Right lobe of liver (tissue), 6 donors: ENCODE results near the gene CIAO3. TPM values are rescaled to one million over a fixed set of nuclear protein-coding genes. Genes with fewer than 3 reads are reported as not detected.

Experiments used
- ATAC-seq, 4 donors: fragments of 200-7000 bp; cut with Tn5 transposase; one replicate each; pipeline ENCODE4 v1.9.1; 2020; ENCODE audit warnings: mild to moderate bottlenecking in 4 of 4, moderate library complexity in 4 of 4
- DNase-seq, 3 donors: peaks; one replicate each; pipeline ENCODE4 v3.0.0-alpha.2; 2020
- H3K27ac ChIP-seq, 3 donors: fragments of 200-600 bp; one replicate each; pipeline ENCODE4 v1.8.0; 2022
- H3K27me3 ChIP-seq, 2 donors: fragments of 200-600 bp; one replicate each; pipeline ENCODE4 v1.8.0; 2022
- H3K36me3 ChIP-seq, 4 donors: fragments of 200-600 bp; sonication (generic) in 1 of 4; one replicate each; pipeline versions ENCODE4 v1.5.1 to v1.8.0; 2017 to 2022; ENCODE audit warnings: control low read depth in 1 of 4
- H3K4me1 ChIP-seq, 4 donors: fragments of 200-600 bp; sonication (generic) in 1 of 4; one replicate each; pipeline versions ENCODE4 v1.5.1 to v1.8.0; 2017 to 2022; ENCODE audit warnings: control low read depth in 1 of 4
- H3K4me3 ChIP-seq, 3 donors: fragments of 200-600 bp; one replicate each; pipeline ENCODE4 v1.8.0; 2022
- H3K9me3 ChIP-seq, 4 donors: fragments of 200-600 bp; sonication (generic) in 1 of 4; one replicate each; pipeline versions ENCODE4 v1.5.1 to v1.8.0; 2017 to 2022; ENCODE audit warnings: control low read depth in 1 of 4
- CTCF ChIP-seq, 4 donors: fragments of 200-600 bp in 3 of 4; fragments of 450-650 bp in 1 of 4; IDR thresholded peaks; one replicate each; pipeline versions ENCODE4 v1.5.1 to v1.8.0; 2016 to 2022; ENCODE audit warnings: antibody characterized with exemption in 4 of 4, mild to moderate bottlenecking in 2 of 4
- POLR2A ChIP-seq: fragments of 450-650 bp; IDR thresholded peaks from one replicate; pipeline ENCODE4 v1.6.1; 2017; ENCODE audit warnings: antibody characterized with exemption, mild to moderate bottlenecking
- WGBS: methylation state at CpG from one replicate; pipeline ENCODE4 v1.1.6; 2018; ENCODE audit warnings: low coverage, low lambda C conversion rate; ENCODE audit not compliant: insufficient coverage; ENCODE audit errors: missing lambda C conversion rate; 5-methylcytosine and 5-hydroxymethylcytosine counted together
- intact Hi-C, 2 donors: fragments of 100-400 bp; cut with DNase I; formaldehyde crosslinking; loops; one replicate each; pipeline versions ENCODE4 v1.11.2 to v1.14.1; 2022
- total RNA-seq, 6 experiments: library from RNA; depleted of rRNA in 2 of 6; stranded (reverse); fragments of >200 nt in 2 of 6; fragmentation: NEBNext Ultra II Directional in 3 of 6; extraction: Animal tissue kit (Norgen Biotek cat#: 25700) in 3 of 6; gene quantifications; one replicate each; pipeline versions ENCODE4 v1.1.0 to v1.2.4, GENCODE V29; 2016 to 2023
- donor health status: DM: no; HTN: yes; CAD: no.
- donor health status: DM: no; HTN: no; CAD: no.
- donor health status: DM: no; HTN: no; CAD: no.
- donor health status: DM: no; HTN: yes; CAD: no.
- donor health status: DM: no; HTN: yes; CAD: no.

Gene CIAO3
- total RNA-seq, 6 experiments from 2014 or later = 11.9 to 26.1 (median 17.3) TPM

GRCh38 chr16:787978-788398 is 47.2 kb upstream of the CIAO3 start, which contains the start of gene RPUSD1:
TSS of gene RPUSD1 (minus strand) at chr16:788381. CDS start at chr16:787737, 644 bp downstream.
- H3K36me3 ChIP-seq = no peaks in the 10 kb centered on the region
- ATAC-seq (peak in 1 of 4 donors; percentile 3), DNase-seq (no peak)
- H3K4me1 ChIP-seq = peaks cover 0 to 13% (median 0%) of the 10 kb centered on the region in 4 donors
- WGBS = no CpG with 5 or more reads among the region's 45 CpGs
- TF ChIP-seq POLR2A (peak; percentile 11), CTCF (IDR thresholded peaks at IDR 0.05) (no peak)
- H3K9me3 ChIP-seq = no peaks in the 10 kb centered on the region
- peak within 1 kb of the TSS in 1 of 3 donors; percentile 13 for H3K27ac ChIP-seq
- H3K27me3 ChIP-seq = no peaks in the 10 kb centered on the region
- intact Hi-C loops = loop anchor here in 1 of 2 donors (5.0 kb wide), 1 partner anchor 76 kb away; no protein-coding TSS in a partner anchor
- peak within 1 kb of the TSS; percentile 89 to 99 (median 92) for H3K4me3 ChIP-seq

- 20% methylated on average over 1 of the region's 47 CpGs for WGBS
- no peaks in the 10 kb centered on the region for H3K36me3 ChIP-seq
- H3K27ac ChIP-seq = peak overlapping the region in 1 of 3 donors; percentile 13
- intact Hi-C loops = loop anchor here in 1 of 2 donors (5.0 kb wide), 1 partner anchor 75 kb away; no protein-coding TSS in a partner anchor
- peak overlapping the region; percentile 89 to 99 (median 92) for H3K4me3 ChIP-seq
- no peak for ATAC-seq
- H3K9me3 ChIP-seq = no peaks in the 10 kb centered on the region
- peaks cover 0 to 13% (median 0%) of the 10 kb centered on the region in 4 donors for H3K4me1 ChIP-seq
- no peak for DNase-seq
- no peaks in the 10 kb centered on the region for H3K27me3 ChIP-seq
- no peak for TF ChIP-seq CTCF (IDR thresholded peaks at IDR 0.05)
- no peak for TF ChIP-seq POLR2A
Measured at GRCh38 chr16:787321-787966, 46.6 kb upstream of the CIAO3 start.

GRCh38 chr16:785563-786535 is 45.1 kb upstream of the CIAO3 start:
- Histone ChIP-seq H3K9me3 (no peaks in the 10 kb centered on the region), H3K27me3 (no peaks in the 10 kb centered on the region), H3K27ac (no peak overlapping the region), H3K4me3 (no peak overlapping the region), H3K36me3 (no peaks in the 10 kb centered on the region), H3K4me1 (peaks cover 0 to 13% (median 0%) of the 10 kb centered on the region in 4 donors)
- WGBS = 20% methylated on average over 2 of the region's 58 CpGs
- DNase-seq (peak; percentile 74 to 76 (median 75)), ATAC-seq (peak; percentile 35 to 59 (median 52))
- TF ChIP-seq CTCF (IDR thresholded peaks at IDR 0.05) = peak; percentile 62 to 84 (median 72)
- TF ChIP-seq POLR2A = no peak
- intact Hi-C loops = loop anchor here in 1 of 2 donors (5.0 kb wide), 1 partner anchor 74 kb away; no protein-coding TSS in a partner anchor

GRCh38 chr16:784431-784830 is 43.6 kb upstream of the CIAO3 start:
- no peak for DNase-seq
- no peaks in the 10 kb centered on the region for H3K9me3 ChIP-seq
- H3K36me3 ChIP-seq = no peaks in the 10 kb centered on the region
- H3K27ac ChIP-seq = no peak overlapping the region
- no peak for TF ChIP-seq CTCF (IDR thresholded peaks at IDR 0.05)
- no peak for TF ChIP-seq POLR2A
- ATAC-seq = no peak
- intact Hi-C loops = loop anchor here in 1 of 2 donors (5.0 kb wide), 1 partner anchor 77 kb away; the partner anchor contains the start of gene FBXL16
- H3K4me3 ChIP-seq = no peak overlapping the region
- no peaks in the 10 kb centered on the region for H3K27me3 ChIP-seq
- no CpG with 5 or more reads among the region's 19 CpGs for WGBS
- peaks cover 0 to 13% (median 0%) of the 10 kb centered on the region in 4 donors for H3K4me1 ChIP-seq
